ENCODE measurements around the gene MTG1.

DNA sequence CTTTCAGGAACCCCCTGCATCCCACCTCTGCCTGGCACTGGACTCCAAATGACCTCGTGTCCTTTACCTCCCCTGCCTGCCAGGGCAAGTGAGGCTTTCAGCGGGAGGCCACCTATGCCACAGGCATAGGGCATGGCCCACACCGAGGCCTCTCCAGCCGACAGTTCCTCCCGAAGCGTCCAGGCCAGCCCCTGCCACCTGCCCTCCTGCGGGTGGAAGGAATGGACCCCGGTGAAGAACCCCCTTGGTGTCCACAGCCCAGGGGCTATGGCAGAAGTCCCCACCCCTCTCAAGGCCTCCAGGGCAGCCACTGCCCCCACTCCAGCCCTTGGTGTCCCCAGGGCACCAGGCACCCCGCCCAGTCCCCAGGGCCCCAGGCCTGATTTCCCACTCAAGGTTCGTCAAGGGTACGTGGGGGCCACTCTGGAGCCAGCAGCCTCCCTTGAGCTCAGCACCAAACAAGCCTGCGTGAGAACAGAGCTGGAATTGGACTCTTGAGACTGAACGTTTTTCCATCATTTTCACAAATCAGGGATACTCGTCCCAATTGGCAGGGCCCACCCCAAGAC, 39.2 kb upstream of the MTG1 start:
- TF ChIP-seq EZH2 (IDR thresholded peaks at IDR 0.05; ENCODE audit: insufficient read depth, poor library complexity, severe bottlenecking) (no peak), EZH2phosphoT487 (IDR thresholded peaks at IDR 0.05; ENCODE audit: insufficient read depth, low read depth) (no peak)

All from GM23248 (cell line).